GM15510 (cell line): ENCODE data around the gene ATRN.

Experiments
- POLR2A ChIP-seq: IDR thresholded peaks from 3 replicates; pipeline ENCODE4 v1.6.1; 2011; ENCODE audit warnings: borderline replicate concordance; ENCODE audit not compliant: insufficient read length; ENCODE audit errors: extremely low read depth

The ATRN gene

DNA sequence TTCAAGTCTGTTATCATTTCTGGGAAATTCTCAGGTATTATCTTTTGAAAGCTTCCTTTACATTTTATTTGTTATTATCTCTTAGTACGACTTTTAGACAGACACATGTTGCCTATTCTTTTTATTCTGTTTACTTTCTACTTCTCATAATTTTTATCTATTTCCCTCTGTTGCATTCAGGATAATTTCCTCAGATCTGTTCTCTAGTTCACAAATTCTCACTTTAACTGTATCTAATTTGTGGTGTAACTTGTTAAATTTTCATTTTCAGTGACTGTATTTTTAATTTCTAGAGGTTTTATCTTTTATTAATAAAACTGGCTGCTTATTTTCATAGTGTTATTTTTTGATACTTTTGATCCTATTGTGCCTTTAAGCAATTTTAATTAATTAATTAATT lies 16.0 kb downstream of the ATRN start:
- no peak for TF ChIP-seq POLR2A

DNA sequence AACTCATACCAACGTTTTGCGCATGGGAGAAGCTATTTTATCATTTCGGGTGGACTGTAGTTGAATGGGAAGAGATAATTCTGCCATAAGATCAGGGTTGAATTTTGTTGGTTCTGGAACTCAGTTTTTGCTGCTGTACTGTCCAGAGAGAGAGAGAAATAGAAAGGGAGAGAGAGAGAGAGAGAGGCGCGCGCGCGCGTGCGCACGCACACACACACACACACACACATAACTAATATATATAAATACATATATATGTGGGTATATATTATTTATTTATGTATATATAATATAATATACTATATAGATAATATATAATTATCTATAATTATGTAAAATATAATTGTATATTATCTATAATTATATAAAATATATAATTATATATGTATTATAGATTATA lies 21.9 kb downstream of the ATRN start:
- TF ChIP-seq POLR2A: no peak

DNA sequence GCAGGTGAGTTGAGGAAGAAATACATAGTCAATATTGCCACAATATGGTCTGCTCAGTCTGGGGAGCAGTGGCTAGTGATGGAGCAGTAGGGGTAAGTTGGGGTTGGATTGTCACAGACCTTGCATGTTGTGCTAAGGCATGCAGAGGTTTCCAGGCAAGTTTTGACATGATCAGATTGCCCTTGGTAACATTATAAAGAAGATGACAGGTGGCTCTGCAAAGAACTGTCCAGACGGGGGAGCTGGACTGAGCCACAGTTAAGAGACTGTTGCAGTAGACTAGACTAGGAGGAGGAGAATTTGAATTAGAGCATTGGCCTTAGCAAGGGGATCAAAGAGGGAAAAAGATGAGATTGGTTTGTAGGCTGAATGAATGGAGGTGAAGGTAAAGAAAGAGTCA lies 23.4 kb downstream of the ATRN start:
- TF ChIP-seq POLR2A: no peak

DNA sequence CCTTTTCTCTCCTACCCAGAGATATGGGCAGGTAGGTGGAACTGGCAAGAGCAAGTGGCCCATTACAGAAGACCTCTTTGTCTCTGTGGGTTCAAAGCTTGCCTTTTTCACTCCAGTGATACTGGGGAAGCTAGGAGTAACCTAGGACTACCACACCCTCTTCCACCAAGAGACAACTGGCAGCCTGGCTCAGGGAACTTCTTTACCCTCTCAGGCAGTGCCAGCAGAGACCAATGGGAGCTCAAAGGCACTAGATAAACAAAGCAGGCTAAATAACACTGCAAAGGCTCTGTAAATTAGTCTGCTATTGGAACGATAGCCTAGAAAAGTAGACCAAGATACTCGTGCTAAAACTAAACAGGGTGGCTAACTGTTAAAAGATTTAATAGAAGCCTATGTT lies 32.1 kb downstream of the ATRN start:
- no peak for TF ChIP-seq POLR2A

DNA sequence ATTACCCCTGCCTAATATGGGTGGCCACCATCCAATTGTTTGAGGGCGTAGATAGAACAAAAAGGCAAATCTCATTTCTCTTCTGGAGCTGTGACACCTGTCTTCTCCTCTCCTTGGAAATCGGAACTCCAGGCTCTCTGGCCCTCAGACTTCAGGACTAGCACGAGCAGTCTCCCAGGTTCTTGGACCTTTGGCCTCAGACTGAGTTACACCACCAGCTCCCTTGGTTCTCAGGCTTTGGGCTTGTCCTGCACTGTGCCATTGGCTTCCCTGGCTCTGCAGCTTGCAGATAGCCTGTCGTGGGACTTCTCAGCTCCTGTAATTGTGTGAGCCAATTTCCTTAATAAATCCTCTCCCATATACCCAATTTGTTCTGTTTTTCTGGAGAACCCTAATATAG lies 34.3 kb downstream of the ATRN start:
- no peak for TF ChIP-seq POLR2A

DNA sequence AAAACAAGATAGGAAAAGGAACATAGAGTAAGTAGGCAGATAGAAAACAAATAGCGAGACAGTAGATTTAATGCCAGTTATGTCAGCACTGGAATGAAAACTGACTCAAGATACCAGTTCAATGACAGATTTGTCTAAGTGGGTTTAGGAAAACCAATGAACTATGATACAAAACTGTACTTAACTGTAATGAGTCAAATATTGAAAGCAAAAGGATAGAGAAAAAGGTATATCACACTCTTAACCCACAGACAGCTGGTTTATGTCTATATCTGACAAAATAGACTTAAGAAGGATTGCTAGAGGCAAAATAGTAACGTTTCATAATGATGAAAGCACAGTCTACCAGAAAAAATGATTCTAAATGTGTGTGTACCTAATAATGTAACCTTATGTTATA lies 38.2 kb downstream of the ATRN start:
- no peak for TF ChIP-seq POLR2A

DNA sequence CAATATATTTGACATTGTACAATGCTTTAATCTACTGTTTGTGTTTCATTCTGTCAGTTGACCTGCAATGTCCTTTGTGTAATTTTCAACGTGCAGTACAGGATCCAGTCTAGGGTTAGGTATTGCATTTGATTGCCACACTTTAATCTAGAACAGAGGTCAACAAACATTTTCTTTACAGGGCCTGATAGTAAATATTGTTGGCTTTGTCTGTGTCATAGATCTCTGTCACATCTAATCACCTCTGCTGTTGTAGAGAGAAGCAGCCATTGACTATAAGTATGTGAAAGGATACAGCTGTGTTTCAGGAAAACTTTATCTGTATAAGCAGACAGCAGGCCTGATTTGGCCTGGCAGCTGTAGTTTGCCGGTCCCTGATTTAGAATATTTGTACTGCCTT lies 39.3 kb downstream of the ATRN start:
- TF ChIP-seq POLR2A: no peak

DNA sequence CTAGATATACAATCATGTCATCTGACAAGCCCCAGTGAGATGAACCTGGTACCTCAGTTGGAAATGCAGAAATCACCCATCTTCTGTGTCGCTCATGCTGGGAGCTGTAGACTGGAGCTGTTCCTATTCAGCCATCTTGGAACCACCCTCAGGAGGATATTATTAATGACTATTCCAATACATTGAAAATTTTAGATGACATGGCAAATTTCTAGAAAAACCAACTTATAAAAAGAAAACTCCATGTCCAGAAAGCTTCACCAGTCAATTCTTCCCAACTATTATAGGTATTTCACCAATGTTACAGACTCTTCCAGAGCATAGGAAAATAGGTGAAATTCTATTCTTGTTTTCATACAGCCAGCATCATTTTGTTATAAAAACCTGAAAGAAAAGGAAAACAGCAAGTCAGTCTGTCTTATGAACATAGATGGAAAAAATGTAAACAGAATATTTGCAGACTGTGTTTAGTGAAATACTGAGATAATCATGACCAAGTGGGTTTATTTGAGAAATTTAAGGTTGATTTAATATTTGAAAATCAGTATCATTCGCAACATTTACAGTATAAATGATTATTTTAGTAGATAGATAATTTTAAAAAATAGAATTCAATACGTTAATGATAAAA lies 43.3 kb downstream of the ATRN start:
- TF ChIP-seq POLR2A: no peak

DNA sequence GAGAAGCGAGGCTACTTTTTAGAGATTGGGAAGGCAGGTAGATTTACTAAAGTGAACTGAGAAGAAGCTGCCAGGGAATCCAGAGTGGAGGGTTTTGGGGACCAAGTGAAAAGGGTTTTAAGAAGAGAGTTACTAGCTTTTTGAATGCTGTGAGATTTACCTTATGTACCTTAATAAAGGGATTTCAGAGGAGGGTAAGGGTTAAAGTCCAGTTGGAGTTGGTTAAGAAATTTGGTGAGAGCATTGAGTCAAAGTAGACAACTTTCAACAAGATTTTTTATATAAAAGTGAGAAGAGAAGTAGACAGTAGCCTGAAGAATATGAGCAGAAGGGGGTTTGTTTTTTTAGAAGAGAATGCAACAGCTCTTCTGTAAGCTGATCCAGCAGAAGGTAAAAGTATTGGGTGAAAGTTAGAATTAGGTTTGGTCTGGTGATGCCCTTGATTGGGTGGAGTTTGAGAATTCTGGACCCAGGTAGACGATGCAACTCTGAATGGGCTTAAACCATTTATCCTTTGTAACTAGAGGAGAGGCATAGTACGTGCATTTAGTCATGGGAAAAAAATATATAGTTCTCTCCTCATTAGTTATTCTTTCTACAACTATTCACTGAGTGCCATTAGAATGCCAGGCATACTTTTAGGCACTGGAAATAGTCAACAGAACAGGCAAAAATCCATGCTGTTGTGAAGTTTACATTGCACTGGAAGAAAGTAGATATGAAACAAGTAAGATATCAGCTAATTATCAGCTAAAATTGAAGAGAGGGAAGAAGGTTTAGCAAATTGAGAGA lies 44.8 kb downstream of the ATRN start:
- no peak for TF ChIP-seq POLR2A

DNA sequence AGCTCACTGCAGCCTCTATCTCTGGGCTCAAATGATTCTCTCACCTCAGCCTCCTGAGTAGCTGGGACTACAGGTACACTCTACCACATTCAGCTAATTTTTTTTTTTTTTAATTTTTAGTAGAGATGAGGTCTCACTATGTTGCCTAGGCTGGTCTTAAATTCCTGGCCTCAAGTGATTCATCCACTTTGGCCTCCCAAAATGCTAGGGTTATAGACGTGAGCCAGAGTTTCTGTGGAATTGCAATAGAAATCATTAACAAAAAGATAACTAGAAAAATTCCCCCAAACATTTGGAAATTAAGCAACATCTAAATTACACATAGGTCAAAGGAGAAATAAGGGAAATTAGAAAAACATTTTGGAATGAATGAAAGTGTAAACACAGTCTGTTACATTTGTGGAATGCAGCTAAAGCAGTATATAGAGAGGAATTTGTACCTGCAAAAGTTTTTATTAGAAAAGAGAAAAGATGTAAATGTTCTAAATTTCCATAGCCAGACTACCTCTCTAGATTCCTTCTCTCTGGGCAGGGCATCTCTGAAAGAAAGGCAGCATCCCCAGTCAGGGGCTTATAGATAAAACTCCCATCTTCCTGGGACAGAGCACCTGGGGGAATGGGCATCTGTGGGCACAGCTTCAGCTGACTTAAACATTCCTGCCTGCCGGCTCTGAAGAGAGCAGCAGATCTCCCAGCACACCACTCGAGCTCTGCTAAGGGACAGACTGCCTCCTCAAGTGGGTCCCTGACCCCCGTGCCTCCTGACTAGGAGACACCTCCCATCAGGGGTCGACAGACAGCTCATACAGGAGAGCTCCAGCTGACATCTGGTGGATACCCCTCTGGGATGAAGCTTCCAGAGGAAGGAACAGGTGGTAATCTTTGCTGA lies 51.3 kb downstream of the ATRN start:
- TF ChIP-seq POLR2A: no peak

DNA sequence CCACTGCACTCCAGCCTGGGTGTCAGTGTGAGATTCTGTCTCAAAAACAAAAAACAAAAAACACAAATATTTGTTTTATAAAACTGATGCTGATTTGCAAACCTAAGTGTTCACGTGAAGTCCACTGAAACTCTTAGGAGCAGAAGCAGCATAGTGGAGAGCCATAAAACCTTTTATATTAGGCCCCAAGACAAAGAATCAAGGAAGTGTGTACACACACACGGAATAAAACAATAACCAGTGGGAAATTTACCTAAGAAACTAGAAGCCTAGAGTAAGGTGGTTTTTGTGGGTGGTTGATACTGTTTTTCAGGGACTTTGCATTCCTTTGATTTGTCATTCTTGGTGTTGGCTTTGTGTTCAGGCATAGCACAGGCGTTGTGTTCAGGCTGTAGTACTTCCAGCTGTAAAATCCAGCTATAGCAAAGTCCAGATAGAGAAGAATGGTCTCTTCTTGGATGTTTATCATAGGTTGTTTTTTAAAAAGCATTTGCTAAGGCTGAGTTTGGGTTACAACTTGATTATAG lies 61.3 kb downstream of the ATRN start:
- no peak for TF ChIP-seq POLR2A

DNA sequence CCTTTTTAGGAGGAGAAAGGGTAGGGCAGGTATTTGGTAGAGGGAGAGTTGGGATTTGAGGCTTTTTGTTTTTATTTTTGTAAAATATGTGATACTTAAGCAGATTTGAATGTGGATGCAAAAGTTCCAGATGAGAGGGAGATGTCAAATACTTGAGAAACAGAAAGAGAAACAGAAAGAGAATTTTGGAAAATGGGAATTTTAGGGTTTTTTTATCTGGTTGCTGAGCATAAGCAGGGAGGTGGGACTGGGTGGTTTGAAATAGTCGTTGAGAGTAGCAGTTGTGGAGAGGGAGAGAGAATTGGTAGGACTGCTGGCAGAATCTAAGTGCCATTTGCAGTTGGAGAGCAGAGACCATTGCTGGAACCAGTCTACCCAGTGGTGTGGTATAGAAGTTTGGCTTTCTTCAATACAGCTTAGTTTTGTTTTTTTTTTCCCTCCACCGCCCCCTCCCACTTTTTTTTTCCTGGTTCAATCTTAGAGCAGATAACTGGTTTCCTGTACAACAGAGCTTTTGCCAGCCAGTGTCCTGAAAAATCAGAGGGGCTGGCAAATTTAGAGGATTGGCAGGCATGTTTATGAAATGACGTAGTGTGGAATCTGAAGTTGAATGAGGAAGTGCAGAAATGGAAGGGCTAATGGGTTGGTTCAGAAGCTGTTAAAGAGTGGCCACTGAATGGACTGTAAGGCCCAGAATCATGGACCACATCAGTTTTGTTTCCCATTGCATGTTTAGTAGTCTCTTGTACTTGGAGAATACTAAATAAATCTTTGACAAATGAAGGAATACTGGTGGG lies 68.7 kb downstream of the ATRN start:
- TF ChIP-seq POLR2A: no peak

DNA sequence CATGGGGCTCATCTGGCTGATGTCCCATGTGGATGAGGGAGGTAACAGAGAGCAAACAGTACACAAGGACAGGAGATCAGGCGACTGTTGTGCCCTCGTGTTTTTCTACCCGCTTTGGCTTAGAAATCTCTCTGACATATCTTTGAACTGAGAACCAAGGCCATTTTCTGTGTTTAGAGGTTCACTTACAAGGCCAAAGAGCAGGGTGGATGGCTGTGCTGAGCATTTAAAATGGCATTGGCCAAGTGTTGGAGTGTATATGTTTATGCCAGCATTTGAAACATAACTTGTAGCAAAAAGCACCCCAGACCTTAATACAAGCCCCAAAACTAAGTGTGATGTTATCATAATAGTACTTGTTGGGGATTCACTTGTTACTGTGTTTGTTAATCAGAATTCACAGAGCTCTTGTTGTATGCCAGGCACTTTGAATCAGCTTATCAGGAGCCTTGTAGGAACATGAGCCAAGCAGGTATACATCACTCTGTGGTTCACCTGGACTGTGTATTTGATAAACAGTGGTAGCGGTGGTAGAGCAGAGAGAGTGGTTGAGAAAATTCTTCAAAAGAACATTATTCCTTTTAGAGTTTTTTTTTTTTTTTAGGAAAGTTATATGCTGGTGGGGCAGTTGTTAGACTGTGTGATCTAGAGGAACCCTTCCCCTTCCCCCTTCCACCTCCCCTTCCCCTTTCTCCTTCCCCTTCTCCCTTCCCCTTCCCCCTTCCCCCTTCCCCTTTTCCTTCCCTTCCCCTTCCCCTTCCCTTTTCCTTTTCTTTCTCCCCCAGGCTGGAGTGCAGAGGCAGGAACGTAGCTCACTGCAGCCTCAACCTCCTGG lies 71.3 kb downstream of the ATRN start:
- TF ChIP-seq POLR2A: no peak
